ENCODE results near the gene KDM6A. TPM values are rescaled to one million over a fixed set of nuclear protein-coding genes. Genes with fewer than 3 reads are reported as not detected.
"Not testable (repeated sequence)": the region's sequence is repeated elsewhere in the genome, so short reads cannot be mapped to it uniquely, and the experiment has no call there.

KDM6A gene
- total and polyA plus RNA-seq, 4 donors: 6.3 to 42.3 (median 22.5) TPM

GRCh38 chrX:45063319-45064095 lies 190.5 kb downstream of the KDM6A start:
- 74 to 89% methylated on average over 11 of the region's 11 CpGs for WGBS, 2 donors
- Histone ChIP-seq H3K9me3 (ENCODE audit: control insufficient read depth, low read length) (no peaks in the 10 kb centered on the region), H3K36me3 (ENCODE audit: control insufficient read depth in 1 of 2, insufficient read depth in 2 of 2, low read length in 1 of 2) (peaks cover 0 to 3% of the 10 kb centered on the region in 2 donors), H3K27ac (ENCODE audit: low read depth in 1 of 2, low read length in 2 of 2) (no peak overlapping the region), H3K27me3 (ENCODE audit: control insufficient read depth in 1 of 2, insufficient read depth in 2 of 2, low read length in 1 of 2) (no peaks in the 10 kb centered on the region), H3K4me1 (ENCODE audit: control insufficient read depth in 1 of 2, insufficient read depth in 2 of 2, low read length in 2 of 2) (no peaks in the 10 kb centered on the region), H3K4me3 (ENCODE audit: low read length in 2 of 2) (no peak overlapping the region)
- DNase-seq (no peak), ATAC-seq (ENCODE audit: low FRiP score) (no peak)
- intact Hi-C loops (cut with DNase I): loop anchor here in 1 of 2 donors (10.0 kb wide), 1 partner anchor 189 kb away; the partner anchor contains the start of gene KDM6A

GRCh38 chrX:45068569-45068968 lies 195.6 kb downstream of the KDM6A start:
- intact Hi-C loops (cut with DNase I): loop anchor here (5.0 to 10.0 kb wide), 2 partner anchors 191 to 194 kb away; partner anchors contain the start of gene KDM6A (in 1 of the 2)

GRCh38 chrX:45070116-45071007 lies 197.4 kb downstream of the KDM6A start:
- ATAC-seq (ENCODE audit: low FRiP score) (peak; percentile 72), DNase-seq (no peak)
- H3K27ac ChIP-seq (ENCODE audit: low read depth in 1 of 2, low read length in 2 of 2): no peak overlapping the region
- peaks cover 3 to 5% of the 10 kb centered on the region in 2 donors for H3K36me3 ChIP-seq (ENCODE audit: control insufficient read depth in 1 of 2, insufficient read depth in 2 of 2, low read length in 1 of 2)
- H3K27me3 ChIP-seq (ENCODE audit: control insufficient read depth in 1 of 2, insufficient read depth in 2 of 2, low read length in 1 of 2): no peaks in the 10 kb centered on the region
- no peaks in the 10 kb centered on the region for H3K4me1 ChIP-seq (ENCODE audit: control insufficient read depth in 1 of 2, insufficient read depth in 2 of 2, low read length in 2 of 2)
- no peak overlapping the region for H3K4me3 ChIP-seq (ENCODE audit: low read length in 2 of 2)
- 8 to 29% methylated on average over 2 of the region's 2 CpGs for WGBS, 2 donors
- H3K9me3 ChIP-seq (ENCODE audit: control insufficient read depth, low read length): no peaks in the 10 kb centered on the region
- intact Hi-C loops (cut with DNase I): no loop called here

More at GRCh38 chrX:45068569-45068968, 195.6 kb downstream of the KDM6A start:
- DNase-seq (no peak), ATAC-seq (ENCODE audit: low FRiP score) (no peak)
- WGBS, 2 donors: 93 to 96% methylated on average over 4 of the region's 4 CpGs
- no peak overlapping the region for H3K27ac ChIP-seq (ENCODE audit: low read depth in 1 of 2, low read length in 2 of 2)
- H3K36me3 ChIP-seq (ENCODE audit: control insufficient read depth in 1 of 2, insufficient read depth in 2 of 2, low read length in 1 of 2): peaks cover 3 to 8% of the 10 kb centered on the region in 2 donors
- no peaks in the 10 kb centered on the region for H3K27me3 ChIP-seq (ENCODE audit: control insufficient read depth in 1 of 2, insufficient read depth in 2 of 2, low read length in 1 of 2)
- H3K4me3 ChIP-seq (ENCODE audit: low read length in 2 of 2): no peak overlapping the region
- no peaks in the 10 kb centered on the region for H3K9me3 ChIP-seq (ENCODE audit: control insufficient read depth, low read length)
- H3K4me1 ChIP-seq (ENCODE audit: control insufficient read depth in 1 of 2, insufficient read depth in 2 of 2, low read length in 2 of 2): no peaks in the 10 kb centered on the region

GRCh38 chrX:45073011-45073410 lies 200.0 kb downstream of the KDM6A start:
- 86 to 100% methylated on average over 4 of the region's 4 CpGs for WGBS, 2 donors
- H3K4me3 ChIP-seq (ENCODE audit: low read length in 2 of 2); H3K27me3 ChIP-seq (ENCODE audit: control insufficient read depth in 1 of 2, insufficient read depth in 2 of 2, low read length in 1 of 2); DNase-seq; H3K4me1 ChIP-seq (ENCODE audit: control insufficient read depth in 1 of 2, insufficient read depth in 2 of 2, low read length in 2 of 2); intact Hi-C loops (cut with DNase I); H3K36me3 ChIP-seq (ENCODE audit: control insufficient read depth in 1 of 2, insufficient read depth in 2 of 2, low read length in 1 of 2); H3K9me3 ChIP-seq (ENCODE audit: control insufficient read depth, low read length); ATAC-seq (ENCODE audit: low FRiP score); H3K27ac ChIP-seq (ENCODE audit: low read depth in 1 of 2, low read length in 2 of 2): not testable (repeated sequence)

- H3K27me3 ChIP-seq (ENCODE audit: control insufficient read depth in 1 of 2, insufficient read depth in 2 of 2, low read length in 1 of 2): no peaks in the 10 kb centered on the region
- ATAC-seq (ENCODE audit: low FRiP score) (no peak), DNase-seq (no peak)
- H3K4me1 ChIP-seq (ENCODE audit: control insufficient read depth in 1 of 2, insufficient read depth in 2 of 2, low read length in 2 of 2): no peaks in the 10 kb centered on the region
- 90 to 95% methylated on average over 2 of the region's 2 CpGs for WGBS, 2 donors
- no peaks in the 10 kb centered on the region for H3K36me3 ChIP-seq (ENCODE audit: control insufficient read depth in 1 of 2, insufficient read depth in 2 of 2, low read length in 1 of 2)
- intact Hi-C loops (cut with DNase I): no loop called here
- no peak overlapping the region for H3K4me3 ChIP-seq (ENCODE audit: low read length in 2 of 2)
- no peaks in the 10 kb centered on the region for H3K9me3 ChIP-seq (ENCODE audit: control insufficient read depth, low read length)
- no peak overlapping the region for H3K27ac ChIP-seq (ENCODE audit: low read depth in 1 of 2, low read length in 2 of 2)
These were observed 204.9 kb downstream of the KDM6A start for GRCh38 chrX:45077748-45078424.

- H3K4me3 ChIP-seq (ENCODE audit: low read length in 2 of 2): no peak overlapping the region
- H3K27me3 ChIP-seq (ENCODE audit: control insufficient read depth in 1 of 2, insufficient read depth in 2 of 2, low read length in 1 of 2): no peaks in the 10 kb centered on the region
- no peaks in the 10 kb centered on the region for H3K9me3 ChIP-seq (ENCODE audit: control insufficient read depth, low read length)
- H3K27ac ChIP-seq (ENCODE audit: low read depth in 1 of 2, low read length in 2 of 2): no peak overlapping the region
- WGBS, 2 donors: 87 to 94% methylated on average over 2 of the region's 2 CpGs
- intact Hi-C loops (cut with DNase I): no loop called here
- no peaks in the 10 kb centered on the region for H3K4me1 ChIP-seq (ENCODE audit: control insufficient read depth in 1 of 2, insufficient read depth in 2 of 2, low read length in 2 of 2)
- DNase-seq (no peak), ATAC-seq (ENCODE audit: low FRiP score) (no peak)
- peaks cover 0 to 6% of the 10 kb centered on the region in 2 donors for H3K36me3 ChIP-seq (ENCODE audit: control insufficient read depth in 1 of 2, insufficient read depth in 2 of 2, low read length in 1 of 2)
These were observed 210.3 kb downstream of the KDM6A start for GRCh38 chrX:45083314-45083713.

GRCh38 chrX:45110494-45110893 lies 237.5 kb downstream of the KDM6A start:
- Histone ChIP-seq H3K4me3 (ENCODE audit: low read length in 2 of 2) (no peak overlapping the region), H3K27me3 (ENCODE audit: control insufficient read depth in 1 of 2, insufficient read depth in 2 of 2, low read length in 1 of 2) (no peaks in the 10 kb centered on the region), H3K4me1 (ENCODE audit: control insufficient read depth in 1 of 2, insufficient read depth in 2 of 2, low read length in 2 of 2) (no peaks in the 10 kb centered on the region), H3K27ac (ENCODE audit: low read depth in 1 of 2, low read length in 2 of 2) (no peak overlapping the region), H3K9me3 (ENCODE audit: control insufficient read depth, low read length) (no peaks in the 10 kb centered on the region), H3K36me3 (ENCODE audit: control insufficient read depth in 1 of 2, insufficient read depth in 2 of 2, low read length in 1 of 2) (peaks cover 0 to 4% of the 10 kb centered on the region in 2 donors)
- DNase-seq: no peak
- 83 to 86% methylated on average over 3 of the region's 3 CpGs for WGBS, 2 donors
- intact Hi-C loops (cut with DNase I): no loop called here
- ATAC-seq (ENCODE audit: low FRiP score): no peak

- Histone ChIP-seq H3K4me1 (ENCODE audit: control insufficient read depth in 1 of 2, insufficient read depth in 2 of 2, low read length in 2 of 2) (no peaks in the 10 kb centered on the region), H3K27me3 (ENCODE audit: control insufficient read depth in 1 of 2, insufficient read depth in 2 of 2, low read length in 1 of 2) (no peaks in the 10 kb centered on the region), H3K9me3 (ENCODE audit: control insufficient read depth, low read length) (peaks cover 1% of the 10 kb centered on the region), H3K36me3 (ENCODE audit: control insufficient read depth in 1 of 2, insufficient read depth in 2 of 2, low read length in 1 of 2) (no peaks in the 10 kb centered on the region), H3K4me3 (ENCODE audit: low read length in 2 of 2) (no peak overlapping the region), H3K27ac (ENCODE audit: low read depth in 1 of 2, low read length in 2 of 2) (no peak overlapping the region)
- no peak for DNase-seq
- ATAC-seq (ENCODE audit: low FRiP score): no peak
- WGBS, 2 donors: 89 to 98% methylated on average over 1 of the region's 1 CpG
- intact Hi-C loops (cut with DNase I): no loop called here
These were observed 253.2 kb downstream of the KDM6A start for GRCh38 chrX:45126158-45126557.
